Measurements from ENCODE around the gene HSD11B1L.

HSD11B1L gene

GRCh38 chr19:5707576-5708575 lies 27.0 kb downstream of the HSD11B1L start:
- TF ChIP-seq POLR2AphosphoS5 (IDR thresholded peaks at IDR 0.05; ENCODE audit: low read depth, low read length) (peak; percentile 38; the same call in 1 of the 2 replicates), POLR2A (IDR thresholded peaks at IDR 0.05; ENCODE audit: low read depth, low read length) (peak; percentile 37), TAF1 (IDR thresholded peaks at IDR 0.05; ENCODE audit: borderline replicate concordance, low read depth, low read length) (no peak)
- FAIRE-seq (no peak), DNase-seq (ENCODE audit: insufficient read length) (no peak)

DNA sequence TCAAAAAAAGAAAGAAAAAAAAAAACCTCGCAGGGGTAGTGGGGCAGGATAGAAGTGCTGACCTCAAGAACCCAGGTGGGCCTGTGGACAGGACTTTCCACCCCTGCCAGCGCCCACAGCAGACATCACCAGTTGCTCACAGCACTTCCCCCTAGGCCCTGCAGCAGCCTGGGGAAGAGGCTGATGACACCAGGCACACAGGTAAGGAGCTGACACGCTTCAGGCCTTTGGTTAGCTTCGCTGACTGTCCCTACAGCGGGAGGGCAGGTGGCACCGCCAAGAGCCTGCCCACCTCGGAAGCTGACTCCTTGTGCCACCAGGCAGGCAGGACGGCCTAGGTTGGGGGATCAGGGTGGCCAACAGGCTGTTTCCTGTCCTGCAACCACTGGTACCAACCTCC lies 30.2 kb downstream of the HSD11B1L start:
- FAIRE-seq (no peak), DNase-seq (ENCODE audit: insufficient read length) (no peak)
- TF ChIP-seq POLR2A (IDR thresholded peaks at IDR 0.05; ENCODE audit: low read depth, low read length) (no peak), TAF1 (IDR thresholded peaks at IDR 0.05; ENCODE audit: borderline replicate concordance, low read depth, low read length) (no peak), POLR2AphosphoS5 (IDR thresholded peaks at IDR 0.05; ENCODE audit: low read depth, low read length) (no peak)

- FAIRE-seq (no peak), DNase-seq (ENCODE audit: insufficient read length) (no peak)
- TF ChIP-seq POLR2A (IDR thresholded peaks at IDR 0.05; ENCODE audit: low read depth, low read length) (no peak; the same call in 1 of the 2 replicates), POLR2AphosphoS5 (IDR thresholded peaks at IDR 0.05; ENCODE audit: low read depth, low read length) (no peak), TAF1 (IDR thresholded peaks at IDR 0.05; ENCODE audit: borderline replicate concordance, low read depth, low read length) (no peak)
Observed at GRCh38 chr19:5711713-5712161, 30.9 kb downstream of the HSD11B1L start.

DNA sequence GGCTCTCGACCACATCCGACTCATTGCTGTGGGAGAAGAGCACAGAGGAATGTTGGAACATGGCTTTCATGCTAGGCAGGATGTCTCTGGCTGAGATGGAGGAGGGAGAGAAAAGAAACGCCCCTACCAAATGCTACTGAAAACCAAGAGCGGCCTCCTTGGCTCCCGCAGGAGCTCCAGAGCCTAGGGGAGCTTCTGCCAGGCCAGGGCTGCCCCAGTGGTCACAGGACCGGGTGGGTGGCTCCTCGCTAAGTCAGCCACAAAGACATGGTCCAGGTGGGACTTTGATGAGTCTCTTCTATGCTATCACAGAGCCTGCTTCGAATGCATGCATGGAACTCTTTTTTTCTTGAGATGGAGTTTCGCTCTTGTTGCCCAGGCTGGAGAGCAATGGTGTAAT lies 32.4 kb downstream of the HSD11B1L start:
- DNase-seq (ENCODE audit: insufficient read length) (no peak), FAIRE-seq (no peak)
- no peak for TF ChIP-seq POLR2AphosphoS5 (IDR thresholded peaks at IDR 0.05; ENCODE audit: low read depth, low read length)
- TF ChIP-seq TAF1 (IDR thresholded peaks at IDR 0.05; ENCODE audit: borderline replicate concordance, low read depth, low read length) = no peak
- TF ChIP-seq POLR2A (IDR thresholded peaks at IDR 0.05; ENCODE audit: low read depth, low read length) = no peak

DNA sequence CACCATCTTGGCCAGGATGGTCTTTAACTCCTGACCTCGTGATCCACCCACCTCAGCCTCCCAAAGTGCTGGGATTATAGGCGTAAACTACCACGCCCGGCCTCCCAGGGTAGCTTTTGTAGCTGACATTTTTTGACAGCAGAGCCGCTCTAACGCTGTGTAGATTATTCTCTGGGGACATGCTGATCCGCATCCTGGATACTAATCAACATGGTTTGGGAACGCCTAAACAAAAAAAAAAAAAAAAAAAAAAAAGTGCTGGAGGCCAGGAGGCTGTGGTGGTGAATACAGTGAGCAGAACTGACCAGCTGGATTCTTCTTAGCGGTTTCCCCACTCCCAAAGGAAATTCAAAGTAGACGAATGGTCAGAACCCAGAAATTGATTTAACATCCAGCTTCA lies 34.0 kb downstream of the HSD11B1L start:
- no peak for FAIRE-seq

DNA sequence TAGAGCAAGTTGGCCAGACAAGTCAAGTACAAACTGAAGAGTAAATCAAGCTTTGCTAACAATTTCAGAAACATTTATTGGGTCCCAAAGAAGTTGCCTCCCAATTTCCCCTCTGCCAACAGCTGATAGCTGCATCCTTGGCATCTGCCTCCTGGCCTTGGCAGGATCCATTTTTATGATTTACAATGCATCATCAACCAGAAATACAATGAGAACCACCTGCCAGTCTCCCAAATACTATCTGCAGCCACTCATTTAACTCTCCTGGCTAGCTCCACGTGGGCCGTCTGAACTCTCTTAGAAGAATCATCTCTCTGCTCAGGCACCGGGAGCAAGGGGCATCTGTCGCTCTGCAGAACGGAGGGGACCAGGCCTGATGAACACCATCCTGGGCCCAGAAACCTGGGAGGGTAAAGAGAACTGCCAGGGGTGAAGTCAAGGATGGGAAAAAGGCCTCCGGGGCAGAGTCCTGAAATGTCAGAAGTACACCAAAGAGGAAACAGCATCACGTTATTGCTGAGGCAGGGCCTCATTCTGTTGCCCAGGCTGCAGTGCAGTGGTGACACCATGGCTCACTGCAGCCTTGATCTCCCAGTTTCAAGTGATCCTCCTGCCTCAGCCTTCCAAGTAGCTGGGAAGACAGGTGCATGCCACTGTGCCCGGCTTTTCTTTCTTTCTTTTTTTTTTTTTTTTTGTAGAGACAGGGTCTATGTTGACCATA lies 36.5 kb downstream of the HSD11B1L start:
- no peak for DNase-seq (ENCODE audit: insufficient read length)
- no peak for FAIRE-seq
- no peak for TF ChIP-seq POLR2AphosphoS5 (IDR thresholded peaks at IDR 0.05; ENCODE audit: low read depth, low read length)
- no peak for TF ChIP-seq TAF1 (IDR thresholded peaks at IDR 0.05; ENCODE audit: borderline replicate concordance, low read depth, low read length)
- no peak for TF ChIP-seq POLR2A (IDR thresholded peaks at IDR 0.05; ENCODE audit: low read depth, low read length)

More for the DNA sequence above, 34.0 kb downstream of the HSD11B1L start:
- TF ChIP-seq POLR2AphosphoS5 (IDR thresholded peaks at IDR 0.05; ENCODE audit: low read depth, low read length) (no peak), TAF1 (IDR thresholded peaks at IDR 0.05; ENCODE audit: borderline replicate concordance, low read depth, low read length) (no peak), POLR2A (IDR thresholded peaks at IDR 0.05; ENCODE audit: low read depth, low read length) (no peak)
- no peak for DNase-seq (ENCODE audit: insufficient read length)

- no peak for FAIRE-seq
- DNase-seq (ENCODE audit: insufficient read length) = no peak
Observed at GRCh38 chr19:5718037-5718578, 37.3 kb downstream of the HSD11B1L start.

DNA sequence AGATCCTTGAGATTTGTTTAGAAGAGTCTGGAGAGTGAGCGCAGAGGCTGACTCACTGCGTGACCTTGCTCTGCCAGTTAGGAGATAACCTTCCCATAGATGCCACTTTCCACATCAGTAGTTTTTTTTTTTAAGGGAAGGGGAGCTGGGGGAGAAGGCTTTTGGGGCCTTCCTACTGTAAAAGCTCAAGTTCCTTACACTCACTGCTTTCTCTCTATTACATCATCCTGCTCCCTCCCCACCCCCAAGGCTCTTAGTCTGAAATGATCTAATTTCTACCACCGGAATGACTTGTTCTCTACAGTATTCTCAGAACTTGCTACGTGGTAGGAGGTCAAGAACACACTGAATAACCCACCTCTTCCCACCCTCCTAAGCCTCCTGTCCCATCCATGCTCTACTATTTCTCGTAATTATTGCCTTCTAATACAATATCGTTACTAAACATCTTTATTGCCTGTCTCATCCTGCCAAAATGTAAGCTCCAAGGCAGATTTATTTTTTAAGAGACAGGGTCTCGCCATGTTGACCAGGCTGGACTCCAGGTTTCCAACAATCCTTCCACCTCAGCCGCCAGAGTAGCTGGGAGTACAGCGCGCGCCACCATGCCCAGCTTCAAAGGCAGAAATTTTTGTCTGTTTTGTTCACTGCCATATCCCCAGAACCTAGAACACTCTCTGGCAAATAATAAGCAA lies 37.9 kb downstream of the HSD11B1L start:
- FAIRE-seq (no peak), DNase-seq (ENCODE audit: insufficient read length) (peak; percentile 29)
- TF ChIP-seq POLR2A (IDR thresholded peaks at IDR 0.05; ENCODE audit: low read depth, low read length) = peak; percentile 56; the same call in 1 of the 2 replicates
- no peak for TF ChIP-seq TAF1 (IDR thresholded peaks at IDR 0.05; ENCODE audit: borderline replicate concordance, low read depth, low read length)
- TF ChIP-seq POLR2AphosphoS5 (IDR thresholded peaks at IDR 0.05; ENCODE audit: low read depth, low read length) = 0 out of 2 replicates have a peak, but pooled peaks have one; percentile 66

More at GRCh38 chr19:5718037-5718578, 37.3 kb downstream of the HSD11B1L start:
- TF ChIP-seq POLR2AphosphoS5 (IDR thresholded peaks at IDR 0.05; ENCODE audit: low read depth, low read length) (no peak), TAF1 (IDR thresholded peaks at IDR 0.05; ENCODE audit: borderline replicate concordance, low read depth, low read length) (no peak), POLR2A (IDR thresholded peaks at IDR 0.05; ENCODE audit: low read depth, low read length) (no peak)

DNA sequence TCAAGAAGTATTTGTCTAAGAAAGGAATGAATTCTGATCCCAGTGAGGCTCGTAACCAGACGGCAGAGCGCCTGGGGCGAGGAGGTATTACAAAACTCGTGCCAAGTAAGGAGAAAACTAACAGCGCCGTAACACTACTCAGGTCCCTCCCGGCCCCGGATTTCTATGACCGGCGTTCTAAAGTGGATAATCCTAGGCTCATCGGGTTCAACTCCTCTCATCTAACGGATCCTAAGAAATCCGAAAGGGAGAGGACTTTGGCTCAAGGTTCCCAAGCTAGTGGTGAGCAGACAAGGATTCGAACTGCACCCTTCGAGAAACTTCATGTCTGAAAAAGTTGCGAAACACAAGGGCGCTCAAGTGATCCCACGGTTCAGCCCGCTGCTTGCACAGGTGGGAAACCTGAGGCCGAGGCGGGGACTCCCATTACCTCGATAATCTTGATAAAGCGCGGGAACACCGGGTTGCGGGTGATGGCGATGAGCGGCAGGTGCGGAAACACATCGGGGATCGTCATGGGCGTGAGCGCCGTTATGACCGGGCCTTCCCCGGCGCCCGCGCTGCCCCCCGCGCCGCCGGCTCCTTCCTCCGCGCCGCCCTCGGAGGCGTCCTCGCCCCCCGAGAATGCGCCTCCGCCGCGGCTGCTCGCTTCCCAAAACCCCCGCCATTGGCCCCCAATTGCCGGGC lies 38.6 kb downstream of the HSD11B1L start:
- DNase-seq (ENCODE audit: insufficient read length) (no peak), FAIRE-seq (no peak)
- TF ChIP-seq TAF1 (IDR thresholded peaks at IDR 0.05; ENCODE audit: borderline replicate concordance, low read depth, low read length) (0 out of 2 replicates have a peak, but pooled peaks have one; percentile 27), POLR2A (IDR thresholded peaks at IDR 0.05; ENCODE audit: low read depth, low read length) (no peak)
